ENCODE data around the gene RAB3GAP2. TPM values are rescaled to one million over a fixed set of nuclear protein-coding genes. Genes with fewer than 3 reads are reported as not detected.
"Not testable (repeated sequence)": the region's sequence is repeated elsewhere in the genome, so short reads cannot be mapped to it uniquely, and the experiment has no call there.

RAB3GAP2 gene
- total RNA-seq, 3 donors from 2014 or later = 27.9 to 35.0 (median 31.1) TPM

DNA sequence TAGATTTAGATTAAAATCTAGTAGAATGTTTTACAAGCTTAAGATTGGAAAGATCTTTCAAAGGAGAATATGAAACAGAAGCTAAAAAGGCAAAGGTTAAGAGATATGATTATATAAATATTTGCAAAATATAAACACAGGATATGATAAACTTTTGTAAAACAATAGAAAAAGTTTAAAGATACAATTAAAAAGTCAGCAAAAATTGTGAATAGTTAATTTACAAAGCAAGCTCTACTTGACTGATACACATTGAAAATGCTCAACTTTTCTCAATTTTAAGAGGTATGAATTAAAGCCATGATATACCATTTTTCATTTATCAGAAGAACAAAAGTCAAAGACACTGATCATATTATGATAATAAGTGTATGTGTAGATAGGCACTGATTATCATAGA, 21.0 kb downstream of the RAB3GAP2 start:
- intact Hi-C loops (cut with DNase I, micrococcal nuclease) = no loop called here

DNA sequence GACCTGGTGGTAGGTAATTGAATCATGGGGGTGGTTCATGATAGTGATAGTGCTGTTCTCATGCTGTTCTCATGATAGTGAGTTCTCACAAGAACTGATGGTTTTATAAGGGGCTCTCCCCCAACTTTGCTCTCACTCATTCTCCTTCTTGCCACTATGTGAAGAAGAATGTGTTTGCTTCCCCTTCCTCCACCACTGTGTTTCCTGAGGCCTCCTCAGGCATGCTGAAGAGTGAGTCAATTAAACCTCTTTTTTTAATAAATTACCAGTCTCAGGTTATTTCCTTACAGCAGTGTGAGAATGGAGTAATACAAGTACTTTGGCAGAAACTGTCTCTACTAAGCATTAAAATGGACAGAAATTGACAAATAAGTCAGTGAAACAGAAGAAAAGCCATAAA, 21.6 kb downstream of the RAB3GAP2 start:
- no peak for ATAC-seq
- TF ChIP-seq, protein P1, sequence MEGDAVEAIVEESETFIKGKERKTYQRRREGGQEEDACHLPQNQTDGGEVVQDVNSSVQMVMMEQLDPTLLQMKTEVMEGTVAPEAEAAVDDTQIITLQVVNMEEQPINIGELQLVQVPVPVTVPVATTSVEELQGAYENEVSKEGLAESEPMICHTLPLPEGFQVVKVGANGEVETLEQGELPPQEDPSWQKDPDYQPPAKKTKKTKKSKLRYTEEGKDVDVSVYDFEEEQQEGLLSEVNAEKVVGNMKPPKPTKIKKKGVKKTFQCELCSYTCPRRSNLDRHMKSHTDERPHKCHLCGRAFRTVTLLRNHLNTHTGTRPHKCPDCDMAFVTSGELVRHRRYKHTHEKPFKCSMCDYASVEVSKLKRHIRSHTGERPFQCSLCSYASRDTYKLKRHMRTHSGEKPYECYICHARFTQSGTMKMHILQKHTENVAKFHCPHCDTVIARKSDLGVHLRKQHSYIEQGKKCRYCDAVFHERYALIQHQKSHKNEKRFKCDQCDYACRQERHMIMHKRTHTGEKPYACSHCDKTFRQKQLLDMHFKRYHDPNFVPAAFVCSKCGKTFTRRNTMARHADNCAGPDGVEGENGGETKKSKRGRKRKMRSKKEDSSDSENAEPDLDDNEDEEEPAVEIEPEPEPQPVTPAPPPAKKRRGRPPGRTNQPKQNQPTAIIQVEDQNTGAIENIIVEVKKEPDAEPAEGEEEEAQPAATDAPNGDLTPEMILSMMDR (IDR thresholded peaks at IDR 0.05) = no peak
- Histone ChIP-seq H3K4me1 (ENCODE audit: low read depth) (no peaks in the 10 kb centered on the region), H3K36me3 (ENCODE audit: low read depth) (no peaks in the 10 kb centered on the region), H3K4me3 (no peak overlapping the region), H3K9me3 (peaks cover 19% of the 10 kb centered on the region)
- DNase-seq = no peak
- intact Hi-C loops (cut with DNase I, micrococcal nuclease) = no loop called here

More for the DNA sequence above, 21.0 kb downstream of the RAB3GAP2 start:
- ATAC-seq (no peak), DNase-seq (no peak)
- Histone ChIP-seq H3K9me3 (peaks cover 19% of the 10 kb centered on the region), H3K36me3 (ENCODE audit: low read depth) (no peaks in the 10 kb centered on the region), H3K4me1 (ENCODE audit: low read depth) (no peaks in the 10 kb centered on the region), H3K4me3 (no peak overlapping the region)
- TF ChIP-seq, protein P1 (IDR thresholded peaks at IDR 0.05) = no peak

DNA sequence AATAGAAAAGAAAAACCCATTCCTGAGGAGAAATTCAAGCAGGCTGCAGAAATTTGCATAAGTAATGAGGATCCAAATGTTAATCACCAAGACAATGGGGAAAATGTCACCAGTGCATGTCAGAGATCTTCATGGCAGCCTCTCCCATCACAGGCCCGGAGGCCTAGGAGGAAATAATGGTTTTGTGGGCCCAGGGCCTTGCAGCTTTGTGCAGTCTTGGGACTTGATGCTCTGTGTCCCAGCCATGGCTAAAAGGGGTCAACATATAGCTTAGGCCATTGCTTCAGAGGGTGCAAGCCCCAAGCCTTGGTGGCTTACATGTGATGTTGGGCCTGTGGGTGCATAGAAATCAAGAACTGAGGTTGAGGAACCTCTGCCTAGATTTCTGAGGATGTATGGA, 22.7 kb downstream of the RAB3GAP2 start:
- DNase-seq = no peak
- H3K9me3 ChIP-seq = peaks cover 19% of the 10 kb centered on the region
- intact Hi-C loops (cut with DNase I, micrococcal nuclease) = no loop called here
- ATAC-seq = no peak
- TF ChIP-seq, protein P1 (IDR thresholded peaks at IDR 0.05) = no peak
- H3K4me1 ChIP-seq (ENCODE audit: low read depth) = no peaks in the 10 kb centered on the region
- no peaks in the 10 kb centered on the region for H3K36me3 ChIP-seq (ENCODE audit: low read depth)
- H3K4me3 ChIP-seq = no peak overlapping the region

DNA sequence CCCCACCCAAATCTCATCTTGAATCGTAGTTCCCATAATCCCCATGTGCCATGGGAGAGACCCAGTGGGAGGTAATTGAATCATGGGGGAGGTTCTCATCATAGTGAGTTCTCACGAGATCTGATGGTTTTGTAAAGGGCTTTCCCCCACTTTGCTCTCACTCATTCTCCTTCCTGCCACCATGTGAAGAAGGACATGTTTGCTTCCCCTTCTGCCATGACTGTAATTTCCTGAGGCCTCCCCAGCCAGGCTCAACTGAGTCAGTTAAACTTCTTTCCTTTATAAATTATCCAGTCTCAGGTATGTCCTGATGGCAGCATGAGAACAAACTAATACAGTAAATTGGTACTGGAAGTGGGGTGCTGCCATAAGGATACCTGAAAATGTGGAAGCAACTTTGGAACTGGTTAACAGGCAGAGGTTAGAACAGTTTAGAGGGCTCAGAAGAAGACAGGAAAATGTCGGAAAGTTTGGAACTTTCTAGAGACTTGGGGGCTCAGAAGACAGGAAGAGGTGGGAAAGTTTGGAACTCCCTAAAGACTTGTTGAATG, 23.5 kb downstream of the RAB3GAP2 start:
- ATAC-seq; H3K4me3 ChIP-seq; DNase-seq; H3K4me1 ChIP-seq (ENCODE audit: low read depth); H3K36me3 ChIP-seq (ENCODE audit: low read depth); intact Hi-C loops (cut with DNase I, micrococcal nuclease): not testable (repeated sequence)
- peaks cover 19% of the 10 kb centered on the region for H3K9me3 ChIP-seq

DNA sequence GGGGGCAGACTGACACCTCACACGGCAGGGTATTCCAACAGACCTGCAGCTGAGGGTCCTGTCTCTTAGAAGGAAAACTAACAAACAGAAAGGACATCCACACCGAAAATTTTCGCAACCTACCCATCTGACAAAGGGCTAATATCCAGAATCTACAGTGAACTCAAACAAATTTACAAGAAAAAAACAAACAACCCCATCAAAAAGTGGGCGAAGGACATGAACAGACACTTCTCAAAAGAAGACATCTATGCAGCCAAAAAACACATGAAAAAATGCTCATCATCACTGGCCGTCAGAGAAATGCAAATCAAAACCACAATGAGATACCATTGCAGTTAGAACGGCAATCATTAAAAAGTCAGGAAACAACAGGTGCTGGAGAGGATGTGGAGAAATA, 26.4 kb downstream of the RAB3GAP2 start:
- H3K4me1 ChIP-seq (ENCODE audit: low read depth); DNase-seq; ATAC-seq; intact Hi-C loops (cut with DNase I, micrococcal nuclease); H3K36me3 ChIP-seq (ENCODE audit: low read depth); H3K4me3 ChIP-seq: not testable (repeated sequence)
- peaks cover 19% of the 10 kb centered on the region for H3K9me3 ChIP-seq

DNA sequence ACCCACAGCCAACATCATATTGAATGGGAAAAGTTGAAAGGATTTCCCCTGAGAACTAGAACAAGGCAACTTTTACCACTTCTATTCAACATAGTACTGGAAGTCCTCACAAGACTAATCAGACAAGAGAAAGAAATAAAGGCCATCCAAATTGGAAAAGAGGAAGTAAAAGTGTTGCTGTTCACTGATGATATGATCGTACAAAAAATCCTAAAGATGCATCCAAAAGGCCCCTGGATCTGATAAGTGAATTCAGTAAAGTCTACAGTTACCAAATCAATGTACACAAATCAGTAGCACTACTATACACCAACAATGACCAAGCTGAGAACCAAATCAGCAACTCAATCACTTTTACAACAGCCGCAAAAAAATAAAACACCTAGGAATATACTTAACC, 28.3 kb downstream of the RAB3GAP2 start:
- no peaks in the 10 kb centered on the region for H3K4me1 ChIP-seq (ENCODE audit: low read depth)
- no peaks in the 10 kb centered on the region for H3K36me3 ChIP-seq (ENCODE audit: low read depth)
- DNase-seq (no peak), ATAC-seq (no peak)
- no peak overlapping the region for H3K4me3 ChIP-seq
- TF ChIP-seq, protein P1 (IDR thresholded peaks at IDR 0.05) = no peak
- intact Hi-C loops (cut with DNase I, micrococcal nuclease) = no loop called here
- H3K9me3 ChIP-seq = peaks cover 6% of the 10 kb centered on the region
